Thoracic aorta (tissue), 2 donors: ENCODE results near the gene PIGZ. TPM values are rescaled to one million over a fixed set of nuclear protein-coding genes. Genes with fewer than 3 reads are reported as not detected.

ENCODE experiments used
- ATAC-seq: fragments of 150-250 bp; one replicate; pipeline ENCODE4 v1.8.0; 2017; ENCODE audit warnings: low read depth; ENCODE audit not compliant: insufficient number of reproducible peaks, low FRiP score
- DNase-seq: peaks from one replicate; pipeline ENCODE4 v3.0.0-alpha.2; 2020; ENCODE audit warnings: low spot score
- H3K27ac ChIP-seq, 2 donors: fragments of 200-600 bp; sonication (generic); 1 replicate in 1 of 2; 2 replicates in 1 of 2; pipeline ENCODE4 v1.5.1; 2016; ENCODE audit warnings: mild to moderate bottlenecking in 2 of 2, moderate library complexity in 2 of 2
- H3K27me3 ChIP-seq: fragments of 200-600 bp; sonication (generic); replicated peaks from 2 replicates; pipeline ENCODE4 v1.6.0; 2016; ENCODE audit warnings: mild to moderate bottlenecking; ENCODE audit not compliant: insufficient read depth
- H3K36me3 ChIP-seq: fragments of 200-600 bp; sonication (generic); one replicate; pipeline ENCODE4 v1.5.1; 2016
- H3K4me1 ChIP-seq, 2 donors: fragments of 200-600 bp; sonication (generic); 1 replicate in 1 of 2; 2 replicates in 1 of 2; pipeline versions ENCODE4 v1.5.1 to v1.6.0; 2016; ENCODE audit warnings: low read depth in 2 of 2, mild to moderate bottlenecking in 1 of 2; ENCODE audit not compliant: control insufficient read depth in 1 of 2
- H3K4me3 ChIP-seq: fragments of 200-600 bp; sonication (generic); 2 replicates; pipeline ENCODE4 v1.5.1; 2016; ENCODE audit warnings: mild to moderate bottlenecking
- H3K9me3 ChIP-seq: fragments of 200-600 bp; sonication (generic); 2 replicates; pipeline ENCODE4 v1.5.1; 2016
- total RNA-seq, 2 donors: library from RNA; depleted of rRNA; stranded (reverse); fragments of >200 nt; gene quantifications; one replicate each; pipeline versions ENCODE4 v1.1.0 to v1.2.3, GENCODE V29; 2016
- TF ChIP-seq, protein P1 (sequence below): fragments of 200-600 bp; sonication (generic); IDR thresholded peaks from one replicate; pipeline ENCODE4 v1.5.1; 2019; ENCODE audit warnings: antibody characterized with exemption

The PIGZ gene
- total RNA-seq, 2 donors from 2014 or later: 11.0 to 17.4 TPM

DNA sequence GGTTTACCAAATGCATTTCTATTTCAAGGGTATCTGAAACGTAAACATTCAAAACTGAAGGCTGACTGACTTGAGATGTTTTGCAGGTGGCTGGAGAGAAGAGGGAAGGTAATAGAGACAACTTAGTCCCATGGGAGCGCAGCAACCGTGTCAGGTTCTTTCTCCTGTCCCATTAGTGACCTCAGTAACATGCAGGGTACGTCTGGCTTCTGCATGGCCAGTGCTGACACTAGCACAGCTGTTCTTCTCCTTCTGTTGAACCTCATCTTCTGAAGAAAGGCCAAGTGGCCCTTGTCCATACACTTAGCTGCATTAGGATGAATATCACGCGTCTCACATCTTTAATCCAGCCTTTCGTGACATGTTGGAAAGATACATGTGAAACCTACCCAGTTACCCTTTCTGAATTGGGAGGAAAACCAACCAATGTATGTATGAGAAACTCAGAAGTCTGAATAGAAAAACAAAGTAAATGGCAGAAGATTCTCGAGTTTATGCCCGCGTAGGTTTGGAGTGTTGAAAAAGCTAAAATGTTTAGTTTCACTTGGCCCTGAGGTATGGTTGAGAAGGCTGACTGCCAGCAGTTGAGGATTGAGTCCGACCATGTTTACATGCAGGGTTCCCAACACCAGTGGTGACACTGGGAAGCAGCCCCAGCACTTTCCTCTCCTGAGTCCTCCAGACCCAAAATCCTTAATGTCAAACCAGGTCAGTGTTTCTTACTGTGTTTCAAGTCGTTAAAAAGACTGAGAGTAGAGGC is 36.6 kb downstream of the PIGZ start:
- H3K27ac ChIP-seq: no peak overlapping the region
- TF ChIP-seq, protein P1, sequence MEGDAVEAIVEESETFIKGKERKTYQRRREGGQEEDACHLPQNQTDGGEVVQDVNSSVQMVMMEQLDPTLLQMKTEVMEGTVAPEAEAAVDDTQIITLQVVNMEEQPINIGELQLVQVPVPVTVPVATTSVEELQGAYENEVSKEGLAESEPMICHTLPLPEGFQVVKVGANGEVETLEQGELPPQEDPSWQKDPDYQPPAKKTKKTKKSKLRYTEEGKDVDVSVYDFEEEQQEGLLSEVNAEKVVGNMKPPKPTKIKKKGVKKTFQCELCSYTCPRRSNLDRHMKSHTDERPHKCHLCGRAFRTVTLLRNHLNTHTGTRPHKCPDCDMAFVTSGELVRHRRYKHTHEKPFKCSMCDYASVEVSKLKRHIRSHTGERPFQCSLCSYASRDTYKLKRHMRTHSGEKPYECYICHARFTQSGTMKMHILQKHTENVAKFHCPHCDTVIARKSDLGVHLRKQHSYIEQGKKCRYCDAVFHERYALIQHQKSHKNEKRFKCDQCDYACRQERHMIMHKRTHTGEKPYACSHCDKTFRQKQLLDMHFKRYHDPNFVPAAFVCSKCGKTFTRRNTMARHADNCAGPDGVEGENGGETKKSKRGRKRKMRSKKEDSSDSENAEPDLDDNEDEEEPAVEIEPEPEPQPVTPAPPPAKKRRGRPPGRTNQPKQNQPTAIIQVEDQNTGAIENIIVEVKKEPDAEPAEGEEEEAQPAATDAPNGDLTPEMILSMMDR: no peak
- H3K4me3 ChIP-seq: no peak overlapping the region
- ATAC-seq: no peak
- H3K36me3 ChIP-seq: peaks cover 55% of the 10 kb centered on the region
- no peaks in the 10 kb centered on the region for H3K27me3 ChIP-seq
- DNase-seq: no peak
- no peaks in the 10 kb centered on the region for H3K9me3 ChIP-seq
- H3K4me1 ChIP-seq: no peaks in the 10 kb centered on the region

DNA sequence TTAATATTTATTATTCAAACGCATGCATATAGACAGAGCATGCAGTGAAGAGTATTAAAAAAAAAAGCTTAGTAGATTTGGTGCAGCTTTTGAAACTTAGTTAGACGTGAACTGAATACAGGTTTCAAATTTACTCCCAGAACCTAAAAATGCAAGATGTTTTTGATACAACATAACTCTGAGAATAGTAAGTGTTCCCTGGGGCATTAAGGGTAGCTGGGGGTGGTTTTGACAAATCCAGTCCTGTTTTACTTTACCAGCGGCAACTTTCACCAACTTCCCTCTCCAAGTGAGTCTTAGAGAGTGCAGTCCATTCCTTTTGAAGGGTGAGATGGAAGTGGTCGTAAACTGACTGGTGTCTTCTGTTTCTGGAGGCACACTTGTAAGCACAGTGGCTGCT is 37.5 kb downstream of the PIGZ start:
- H3K36me3 ChIP-seq: peaks cover 51% of the 10 kb centered on the region

DNA sequence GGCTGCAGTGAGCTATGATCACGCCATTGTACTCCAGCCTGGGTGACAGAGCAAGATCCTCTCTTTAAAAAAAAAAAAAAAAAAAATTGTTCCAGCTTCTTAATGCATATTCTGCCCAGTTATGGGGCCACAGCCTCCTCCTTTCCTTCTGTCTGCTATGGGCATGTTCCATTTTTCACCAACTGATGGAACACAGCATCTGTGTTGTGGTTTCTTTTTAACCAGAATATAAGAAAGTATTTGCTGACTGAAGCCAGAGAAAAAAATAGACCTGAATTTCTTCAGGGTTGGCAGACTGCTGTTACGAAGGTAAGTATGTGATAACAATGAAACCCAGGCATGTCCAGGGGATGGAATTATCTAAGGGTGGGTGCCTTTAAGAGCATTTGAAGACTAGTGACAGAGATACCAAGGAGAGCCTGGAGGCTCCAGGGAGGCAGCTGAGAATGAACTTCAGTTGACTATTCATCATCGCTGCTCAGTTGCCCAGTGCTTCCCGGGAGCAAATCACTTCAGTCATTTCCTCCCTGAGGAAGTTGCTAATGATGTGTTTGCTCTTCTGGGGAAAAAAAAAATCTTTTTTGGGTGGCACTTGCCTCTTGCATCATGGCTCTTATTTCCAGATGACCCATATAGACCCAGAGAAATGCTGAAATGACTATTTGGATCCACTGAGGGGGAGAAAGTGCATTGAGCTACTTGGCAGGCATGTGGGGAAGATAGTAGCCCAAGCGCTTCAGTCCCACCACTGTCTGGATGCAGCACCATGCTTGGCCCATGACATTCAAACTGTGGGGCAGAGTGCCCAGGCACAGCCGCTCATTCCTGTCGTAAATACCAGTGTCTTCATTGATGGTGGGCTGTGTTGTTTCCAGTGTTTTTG is 40.8 kb downstream of the PIGZ start:
- ATAC-seq (no peak), DNase-seq (no peak)
- Histone ChIP-seq H3K27ac (no peak overlapping the region), H3K9me3 (no peaks in the 10 kb centered on the region), H3K27me3 (no peaks in the 10 kb centered on the region), H3K36me3 (peaks cover 36% of the 10 kb centered on the region), H3K4me3 (no peak overlapping the region), H3K4me1 (no peaks in the 10 kb centered on the region)
- TF ChIP-seq, protein P1: no peak

More for the DNA sequence above, 37.5 kb downstream of the PIGZ start:
- H3K27me3 ChIP-seq: no peaks in the 10 kb centered on the region
- H3K4me3 ChIP-seq: no peak overlapping the region
- DNase-seq (no peak), ATAC-seq (no peak)
- TF ChIP-seq, protein P1: no peak
- no peak overlapping the region for H3K27ac ChIP-seq
- H3K4me1 ChIP-seq: no peaks in the 10 kb centered on the region
- H3K9me3 ChIP-seq: no peaks in the 10 kb centered on the region

DNA sequence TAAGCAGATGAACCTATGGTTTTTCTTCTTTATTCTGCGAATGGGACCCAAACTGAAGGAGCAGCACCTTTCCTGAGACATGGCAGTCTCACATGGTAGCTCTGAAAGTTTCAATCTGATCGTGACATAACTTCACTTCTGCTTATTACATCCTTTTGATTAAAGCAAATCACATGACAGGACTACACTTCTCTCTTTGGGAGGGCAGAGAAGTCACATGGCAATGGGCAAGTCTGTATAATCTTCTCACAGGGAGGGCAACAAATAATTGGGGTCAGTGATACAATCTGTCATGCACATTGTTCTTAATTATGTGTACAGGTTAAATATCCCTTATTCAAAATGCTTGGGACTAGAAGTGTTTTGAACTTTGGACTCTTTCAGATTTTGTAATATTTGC is 47.9 kb downstream of the PIGZ start:
- no peak for ATAC-seq
- Histone ChIP-seq H3K27me3 (no peaks in the 10 kb centered on the region), H3K4me3 (no peak overlapping the region), H3K27ac (no peak overlapping the region), H3K36me3 (no peaks in the 10 kb centered on the region), H3K4me1 (no peaks in the 10 kb centered on the region), H3K9me3 (no peaks in the 10 kb centered on the region)
- TF ChIP-seq, protein P1: no peak
- no peak for DNase-seq

DNA sequence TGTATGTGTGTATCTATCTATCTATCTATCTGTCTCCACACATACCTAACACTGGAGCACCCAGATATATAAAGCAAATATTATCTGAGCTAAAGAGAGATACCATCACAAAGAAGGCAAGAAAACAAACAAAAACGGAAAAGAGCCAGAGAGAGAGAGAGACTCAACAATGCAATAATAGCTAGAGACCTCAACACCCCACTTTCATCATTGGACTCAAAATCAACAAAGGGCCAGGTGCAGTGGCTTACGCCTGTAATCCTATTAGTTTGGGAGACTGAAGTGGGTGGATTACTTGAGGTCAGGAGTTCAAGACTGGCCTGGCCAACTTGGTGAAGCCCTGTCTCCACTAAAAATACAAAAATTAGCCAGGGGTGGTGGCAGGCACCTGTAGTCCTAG is 49.7 kb downstream of the PIGZ start:
- ATAC-seq: no peak
- Histone ChIP-seq H3K27ac (no peak overlapping the region), H3K4me3 (no peak overlapping the region)

More for the DNA sequence above, 49.7 kb downstream of the PIGZ start:
- DNase-seq: no peak
- Histone ChIP-seq H3K36me3 (peaks cover 3% of the 10 kb centered on the region), H3K9me3 (no peaks in the 10 kb centered on the region), H3K4me1 (no peaks in the 10 kb centered on the region), H3K27me3 (no peaks in the 10 kb centered on the region)
- TF ChIP-seq, protein P1: no peak
